BE2C (cell line): ENCODE results near the gene MYH11.

Experiments used
- DNase-seq: peaks from one replicate; pipeline ENCODE4 v3.0.0-alpha.2; 2020
- H3K27me3 ChIP-seq: fragments of 250-450 bp; sonication (Bioruptor Pico); 2 replicates; pipeline ENCODE4 v1.5.1; 2020; ENCODE audit warnings: mild to moderate bottlenecking
- H3K36me3 ChIP-seq: fragments of 250-450 bp; sonication (Bioruptor Pico); 2 replicates; pipeline ENCODE4 v1.5.1; 2020; ENCODE audit warnings: mild to moderate bottlenecking
- H3K4me1 ChIP-seq: fragments of 250-450 bp; sonication (Bioruptor Pico); 2 replicates; pipeline ENCODE4 v1.5.1; 2020
- H3K4me3 ChIP-seq: 2 replicates; pipeline ENCODE4 v1.5.1; 2011; ENCODE audit warnings: low read depth, low read length
- H3K9me3 ChIP-seq: fragments of 250-450 bp; sonication (Bioruptor Pico); 2 replicates; pipeline ENCODE4 v1.5.1; 2020
- CTCF ChIP-seq: IDR thresholded peaks from 2 replicates; pipeline ENCODE4 v1.5.1; 2012; ENCODE audit warnings: mild to moderate bottlenecking, low read depth, low read length

The MYH11 gene

GRCh38 chr16:15835136-15835878 lies 21.5 kb downstream of the MYH11 start:
- no peaks in the 10 kb centered on the region for H3K27me3 ChIP-seq
- no peak for TF ChIP-seq CTCF
- DNase-seq: no peak

DNA sequence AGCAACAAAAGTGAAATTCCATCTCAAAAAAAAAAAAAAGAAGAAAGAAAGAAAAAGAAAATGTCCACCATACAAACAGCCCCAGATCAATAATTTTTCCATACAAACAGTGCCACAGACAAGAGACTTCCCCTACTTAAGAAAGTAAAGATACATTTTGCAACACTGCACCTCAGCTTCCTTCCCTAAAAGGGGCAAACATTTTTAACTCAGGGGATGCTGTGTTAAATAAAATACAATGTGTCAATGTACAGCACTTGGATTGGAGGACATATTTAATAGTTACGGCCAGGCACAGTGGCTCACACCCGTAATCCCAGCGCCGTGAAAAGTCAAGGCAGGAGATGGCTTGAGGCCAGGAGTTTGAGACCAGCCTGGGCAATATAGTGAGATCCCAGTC lies 22.3 kb downstream of the MYH11 start:
- peaks cover 5% of the 10 kb centered on the region; the same call in 1 of the 2 replicates for H3K4me1 ChIP-seq
- no peaks in the 10 kb centered on the region for H3K9me3 ChIP-seq
- no peak overlapping the region for H3K4me3 ChIP-seq
- H3K36me3 ChIP-seq: no peaks in the 10 kb centered on the region
- no peak for TF ChIP-seq CTCF
- no peaks in the 10 kb centered on the region for H3K27me3 ChIP-seq
- DNase-seq: no peak

More at GRCh38 chr16:15835136-15835878, 21.5 kb downstream of the MYH11 start:
- Histone ChIP-seq H3K4me1 (peaks cover 5% of the 10 kb centered on the region; the same call in 1 of the 2 replicates), H3K9me3 (no peaks in the 10 kb centered on the region), H3K36me3 (no peaks in the 10 kb centered on the region), H3K4me3 (no peak overlapping the region)

DNA sequence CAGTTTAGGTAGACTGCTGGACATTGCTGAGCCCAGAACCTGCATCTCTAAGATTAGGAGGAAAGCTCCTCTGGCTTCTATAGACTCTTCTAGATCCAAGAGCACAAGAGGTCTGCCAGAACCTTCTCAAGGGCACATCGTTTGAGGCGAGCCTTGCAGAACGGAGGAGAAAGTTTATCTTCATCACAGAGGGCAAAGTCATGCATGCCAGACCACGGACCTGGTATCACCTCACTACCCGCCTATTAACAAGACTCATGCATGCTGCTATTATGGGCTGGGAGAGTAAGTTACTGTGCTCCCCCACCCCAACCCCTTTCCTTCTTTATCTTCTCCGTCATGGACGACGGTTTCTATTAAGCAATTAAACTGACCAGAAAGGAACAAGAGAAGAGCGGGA lies 23.3 kb downstream of the MYH11 start:
- H3K27me3 ChIP-seq: no peaks in the 10 kb centered on the region
- H3K9me3 ChIP-seq: no peaks in the 10 kb centered on the region
- TF ChIP-seq CTCF: no peak
- H3K36me3 ChIP-seq: no peaks in the 10 kb centered on the region
- DNase-seq: no peak
- H3K4me1 ChIP-seq: peaks cover 5% of the 10 kb centered on the region; the same call in 1 of the 2 replicates
- no peak overlapping the region for H3K4me3 ChIP-seq

GRCh38 chr16:15832241-15832640 lies 24.6 kb downstream of the MYH11 start:
- no peaks in the 10 kb centered on the region for H3K9me3 ChIP-seq
- no peak for TF ChIP-seq CTCF

GRCh38 chr16:15830832-15831451 lies 25.9 kb downstream of the MYH11 start:
- no peaks in the 10 kb centered on the region for H3K36me3 ChIP-seq
- no peak overlapping the region for H3K4me3 ChIP-seq
- no peaks in the 10 kb centered on the region for H3K27me3 ChIP-seq
- no peak for DNase-seq
- peaks cover 5% of the 10 kb centered on the region; the same call in 1 of the 2 replicates for H3K4me1 ChIP-seq
- H3K9me3 ChIP-seq: no peaks in the 10 kb centered on the region
- TF ChIP-seq CTCF: no peak

More at GRCh38 chr16:15832241-15832640, 24.6 kb downstream of the MYH11 start:
- Histone ChIP-seq H3K4me1 (peaks cover 5% of the 10 kb centered on the region; the same call in 1 of the 2 replicates), H3K27me3 (no peaks in the 10 kb centered on the region), H3K36me3 (no peaks in the 10 kb centered on the region), H3K4me3 (no peak overlapping the region)
- no peak for DNase-seq

- TF ChIP-seq CTCF: no peak
- Histone ChIP-seq H3K4me3 (no peak overlapping the region), H3K27me3 (no peaks in the 10 kb centered on the region), H3K9me3 (no peaks in the 10 kb centered on the region), H3K4me1 (peaks cover 5% of the 10 kb centered on the region; the same call in 1 of the 2 replicates), H3K36me3 (no peaks in the 10 kb centered on the region)
- no peak for DNase-seq
These were observed 27.4 kb downstream of the MYH11 start for GRCh38 chr16:15829460-15829859.
